Measurements from ENCODE around the gene TMCC1. TPM values are rescaled to one million over a fixed set of nuclear protein-coding genes. Genes with fewer than 3 reads are reported as not detected.
"Not testable (repeated sequence)": the region's sequence is repeated elsewhere in the genome, so short reads cannot be mapped to it uniquely, and the experiment has no call there.

The TMCC1 gene
- total RNA-seq, 1 donor from 2014 or later, result 42.3 TPM

DNA sequence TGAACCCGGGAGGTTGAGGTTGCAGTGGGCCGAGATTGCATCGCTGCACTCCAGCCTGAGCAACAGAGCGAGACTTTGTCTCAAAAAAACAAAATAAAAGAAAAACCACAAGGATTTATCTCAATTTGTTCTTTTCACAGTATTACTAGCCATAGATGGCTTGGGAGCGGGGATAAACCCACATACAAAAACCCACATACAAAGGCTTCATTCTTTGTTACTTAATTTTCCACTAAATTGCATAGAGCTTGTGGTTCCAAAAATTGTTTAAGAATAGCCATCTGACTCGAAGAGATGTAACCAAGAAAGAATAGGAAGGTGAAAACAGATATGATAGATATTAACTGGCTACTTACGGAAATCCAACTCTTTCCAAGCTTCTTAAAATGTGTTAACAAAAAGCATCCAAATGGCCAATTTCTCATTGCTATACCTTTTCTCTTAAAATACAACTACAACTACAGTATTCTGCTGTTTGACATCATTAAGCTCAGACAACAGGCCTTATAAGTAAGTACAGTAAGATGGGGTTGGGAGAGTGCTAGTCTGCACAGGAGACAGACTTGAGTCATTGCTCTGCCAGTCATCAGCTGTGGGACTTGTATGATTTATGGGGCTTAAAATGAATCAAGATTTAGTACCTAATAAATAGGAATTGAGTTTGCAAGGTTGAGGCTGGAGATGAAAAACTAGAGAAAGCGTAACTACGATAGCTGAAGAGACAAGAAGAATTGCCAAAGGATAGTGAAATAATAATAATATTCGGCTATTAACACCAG, 190.4 kb downstream of the TMCC1 start:
- no peak overlapping the region for H3K27ac ChIP-seq
- DNase-seq (no peak), ATAC-seq (no peak)
- no peaks in the 10 kb centered on the region for H3K4me1 ChIP-seq
- intact Hi-C loops (cut with DNase I), result no loop called here
- H3K27me3 ChIP-seq, result no peaks in the 10 kb centered on the region
- no peaks in the 10 kb centered on the region for H3K9me3 ChIP-seq
- TF ChIP-seq, protein P1, sequence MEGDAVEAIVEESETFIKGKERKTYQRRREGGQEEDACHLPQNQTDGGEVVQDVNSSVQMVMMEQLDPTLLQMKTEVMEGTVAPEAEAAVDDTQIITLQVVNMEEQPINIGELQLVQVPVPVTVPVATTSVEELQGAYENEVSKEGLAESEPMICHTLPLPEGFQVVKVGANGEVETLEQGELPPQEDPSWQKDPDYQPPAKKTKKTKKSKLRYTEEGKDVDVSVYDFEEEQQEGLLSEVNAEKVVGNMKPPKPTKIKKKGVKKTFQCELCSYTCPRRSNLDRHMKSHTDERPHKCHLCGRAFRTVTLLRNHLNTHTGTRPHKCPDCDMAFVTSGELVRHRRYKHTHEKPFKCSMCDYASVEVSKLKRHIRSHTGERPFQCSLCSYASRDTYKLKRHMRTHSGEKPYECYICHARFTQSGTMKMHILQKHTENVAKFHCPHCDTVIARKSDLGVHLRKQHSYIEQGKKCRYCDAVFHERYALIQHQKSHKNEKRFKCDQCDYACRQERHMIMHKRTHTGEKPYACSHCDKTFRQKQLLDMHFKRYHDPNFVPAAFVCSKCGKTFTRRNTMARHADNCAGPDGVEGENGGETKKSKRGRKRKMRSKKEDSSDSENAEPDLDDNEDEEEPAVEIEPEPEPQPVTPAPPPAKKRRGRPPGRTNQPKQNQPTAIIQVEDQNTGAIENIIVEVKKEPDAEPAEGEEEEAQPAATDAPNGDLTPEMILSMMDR (IDR thresholded peaks at IDR 0.05), result no peak
- H3K4me3 ChIP-seq, result no peak overlapping the region
- H3K36me3 ChIP-seq, result no peaks in the 10 kb centered on the region

DNA sequence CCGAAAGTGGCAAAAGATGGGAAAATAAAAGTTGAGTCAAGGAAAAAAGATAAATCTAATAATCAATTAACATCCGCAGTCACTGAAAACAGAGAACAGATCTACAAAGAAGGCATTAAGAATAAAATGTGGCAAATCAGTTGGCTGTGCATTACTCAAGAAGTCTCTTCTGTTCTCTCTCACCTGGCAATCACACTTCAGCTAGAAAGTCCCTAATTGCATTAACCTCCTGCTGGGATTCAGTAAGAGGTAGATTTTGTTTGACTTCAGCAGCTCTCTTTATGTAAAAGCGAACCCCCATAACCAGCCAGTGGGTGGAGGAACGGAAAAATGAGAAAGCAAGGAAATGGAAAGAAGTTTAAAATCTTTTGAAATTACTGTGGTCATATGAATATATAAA, 192.3 kb downstream of the TMCC1 start:
- intact Hi-C loops (cut with DNase I), result no loop called here
- TF ChIP-seq, protein P1 (IDR thresholded peaks at IDR 0.05), result no peak
- no peak overlapping the region for H3K27ac ChIP-seq
- no peaks in the 10 kb centered on the region for H3K4me1 ChIP-seq
- no peak overlapping the region for H3K4me3 ChIP-seq
- ATAC-seq (no peak), DNase-seq (no peak)
- H3K36me3 ChIP-seq, result no peaks in the 10 kb centered on the region
- no peaks in the 10 kb centered on the region for H3K9me3 ChIP-seq
- H3K27me3 ChIP-seq, result no peaks in the 10 kb centered on the region

DNA sequence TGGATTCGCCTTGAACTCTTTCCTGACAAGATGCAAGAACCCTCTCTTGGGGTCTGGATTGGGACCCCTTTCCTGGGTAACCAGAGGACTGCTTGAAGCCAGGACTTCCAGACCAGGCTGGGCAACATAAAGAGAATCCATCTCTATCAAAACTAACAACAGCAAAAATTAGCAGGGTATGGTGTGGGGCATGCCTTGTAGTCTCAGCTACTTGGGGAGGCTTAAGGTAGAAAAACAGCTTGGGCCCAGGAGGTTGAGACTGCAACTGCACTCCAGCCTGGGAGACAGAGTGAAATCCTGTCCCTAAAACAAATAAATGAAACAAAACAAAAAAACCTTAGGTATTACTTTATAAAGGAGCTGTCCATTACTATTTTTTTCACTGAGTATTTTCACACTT, 193.9 kb downstream of the TMCC1 start:
- Histone ChIP-seq H3K4me1 (no peaks in the 10 kb centered on the region), H3K4me3 (no peak overlapping the region), H3K27ac (no peak overlapping the region), H3K27me3 (no peaks in the 10 kb centered on the region), H3K36me3 (no peaks in the 10 kb centered on the region), H3K9me3 (no peaks in the 10 kb centered on the region)
- intact Hi-C loops (cut with DNase I), result no loop called here
- no peak for ATAC-seq
- DNase-seq, result no peak
- TF ChIP-seq, protein P1 (IDR thresholded peaks at IDR 0.05), result no peak

DNA sequence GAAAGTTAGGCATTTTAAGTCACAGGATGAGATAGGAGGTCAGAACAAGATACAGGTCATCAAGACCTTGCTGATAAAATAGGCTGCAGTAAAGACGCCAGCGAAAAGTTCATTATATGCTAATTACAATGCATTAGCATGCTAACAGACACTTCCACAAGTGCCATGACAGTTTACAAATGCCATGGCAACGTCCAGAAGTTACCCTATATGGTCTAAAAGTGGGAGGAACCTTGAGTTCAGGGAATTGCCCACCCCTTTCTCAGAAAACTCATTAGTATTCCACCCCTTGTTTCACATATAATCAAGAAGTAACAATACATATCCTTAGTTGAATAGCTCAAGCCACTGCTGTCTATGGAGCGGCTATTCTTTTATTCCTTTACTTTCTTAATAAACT, 194.3 kb downstream of the TMCC1 start:
- TF ChIP-seq, protein P1 (IDR thresholded peaks at IDR 0.05), result no peak
- no peaks in the 10 kb centered on the region for H3K4me1 ChIP-seq
- H3K36me3 ChIP-seq, result no peaks in the 10 kb centered on the region
- no peaks in the 10 kb centered on the region for H3K27me3 ChIP-seq
- DNase-seq (no peak), ATAC-seq (no peak)
- H3K27ac ChIP-seq, result no peak overlapping the region
- intact Hi-C loops (cut with DNase I), result no loop called here
- no peaks in the 10 kb centered on the region for H3K9me3 ChIP-seq
- no peak overlapping the region for H3K4me3 ChIP-seq

DNA sequence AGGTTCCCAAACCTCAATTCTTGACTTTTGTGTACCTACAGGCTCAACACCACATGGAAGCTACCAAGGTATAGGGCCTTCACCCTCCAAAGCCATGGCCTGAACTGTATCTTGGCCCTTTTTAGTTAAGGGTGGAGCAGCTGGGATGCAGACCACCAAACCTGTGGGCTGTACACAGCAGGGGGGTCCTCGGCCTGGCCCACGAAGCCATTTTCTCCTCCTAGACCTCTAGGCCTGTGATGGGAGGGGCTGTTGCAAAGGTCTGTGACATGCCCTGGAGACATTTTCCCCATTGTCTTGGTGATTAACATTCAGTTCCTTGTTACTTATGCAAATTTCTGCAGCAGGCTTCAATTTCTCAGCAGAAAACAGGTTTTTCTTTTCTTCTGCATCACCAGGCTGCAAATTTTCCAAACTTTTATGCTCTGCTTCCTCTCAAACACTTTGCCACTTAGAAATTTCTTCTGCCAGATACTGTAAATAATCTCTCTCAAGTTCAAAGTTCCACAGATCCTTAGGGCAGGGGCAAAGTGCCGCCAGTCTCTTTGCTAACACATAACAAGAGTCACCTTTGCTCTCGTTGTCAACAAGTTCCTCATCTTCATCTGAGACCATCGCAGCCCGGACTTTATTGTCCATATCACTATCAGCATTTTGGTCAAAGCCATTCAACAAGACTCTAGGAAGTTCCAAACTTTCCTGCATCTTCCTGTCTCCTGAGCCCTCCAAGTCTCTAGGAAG, 196.1 kb downstream of the TMCC1 start:
- ATAC-seq (no peak), DNase-seq (no peak)
- TF ChIP-seq, protein P1 (IDR thresholded peaks at IDR 0.05), result no peak
- no peaks in the 10 kb centered on the region for H3K36me3 ChIP-seq
- intact Hi-C loops (cut with DNase I), result no loop called here
- H3K27ac ChIP-seq, result no peak overlapping the region
- no peaks in the 10 kb centered on the region for H3K27me3 ChIP-seq
- H3K4me1 ChIP-seq, result no peaks in the 10 kb centered on the region
- H3K4me3 ChIP-seq, result no peak overlapping the region
- H3K9me3 ChIP-seq, result no peaks in the 10 kb centered on the region

DNA sequence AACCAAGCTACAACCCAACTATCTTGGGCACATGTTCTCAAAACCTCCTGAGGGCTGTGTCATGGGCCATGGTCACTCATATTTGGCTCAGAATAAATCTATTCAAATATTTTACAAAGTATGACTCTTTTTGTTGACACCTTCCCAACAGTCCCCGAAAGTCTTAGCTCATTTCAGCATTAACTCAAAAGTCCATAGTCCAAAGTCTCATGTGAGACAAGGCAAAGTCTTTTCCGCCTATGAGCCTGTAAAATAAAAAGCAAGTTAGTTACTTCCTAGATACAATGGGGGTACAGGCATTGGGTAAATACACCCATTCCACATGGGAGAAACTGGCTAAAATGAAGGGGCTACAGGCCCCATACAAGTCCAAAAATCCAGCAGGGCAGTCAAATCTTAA, 197.1 kb downstream of the TMCC1 start:
- H3K4me1 ChIP-seq; DNase-seq; ATAC-seq; H3K27ac ChIP-seq; intact Hi-C loops (cut with DNase I); H3K9me3 ChIP-seq; H3K27me3 ChIP-seq; H3K4me3 ChIP-seq; H3K36me3 ChIP-seq: not testable (repeated sequence)
